Right renal pelvis (tissue), 4 donors: Measurements from ENCODE around the gene TMEM238L. TPM values are rescaled to one million over a fixed set of nuclear protein-coding genes. Genes with fewer than 3 reads are reported as not detected.
"Not testable (repeated sequence)": the region's sequence is repeated elsewhere in the genome, so short reads cannot be mapped to it uniquely, and the experiment has no call there.

ENCODE experiments used
- DNase-seq, 4 donors: peaks; one replicate each; pipeline ENCODE4 v3.0.0-alpha.2; 2013; ENCODE audit warnings: low read depth in 4 of 4, low spot score in 3 of 4, missing footprints in 1 of 4
- polyA plus RNA-seq, 4 donors: library from polyadenylated mRNA; unstranded; fragments of 120-200 nt; gene quantifications; one replicate each; pipeline ENCODE4 v1.2.1, GENCODE V29; 2013; ENCODE audit not compliant: insufficient read length in 4 of 4

TMEM238L gene, protein sequence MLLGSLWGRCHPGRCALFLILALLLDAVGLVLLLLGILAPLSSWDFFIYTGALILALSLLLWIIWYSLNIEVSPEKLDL
- 1 to 10 TPM; 1.4 to 7.8 (median 3.8) TPM for polyA plus RNA-seq

DNA sequence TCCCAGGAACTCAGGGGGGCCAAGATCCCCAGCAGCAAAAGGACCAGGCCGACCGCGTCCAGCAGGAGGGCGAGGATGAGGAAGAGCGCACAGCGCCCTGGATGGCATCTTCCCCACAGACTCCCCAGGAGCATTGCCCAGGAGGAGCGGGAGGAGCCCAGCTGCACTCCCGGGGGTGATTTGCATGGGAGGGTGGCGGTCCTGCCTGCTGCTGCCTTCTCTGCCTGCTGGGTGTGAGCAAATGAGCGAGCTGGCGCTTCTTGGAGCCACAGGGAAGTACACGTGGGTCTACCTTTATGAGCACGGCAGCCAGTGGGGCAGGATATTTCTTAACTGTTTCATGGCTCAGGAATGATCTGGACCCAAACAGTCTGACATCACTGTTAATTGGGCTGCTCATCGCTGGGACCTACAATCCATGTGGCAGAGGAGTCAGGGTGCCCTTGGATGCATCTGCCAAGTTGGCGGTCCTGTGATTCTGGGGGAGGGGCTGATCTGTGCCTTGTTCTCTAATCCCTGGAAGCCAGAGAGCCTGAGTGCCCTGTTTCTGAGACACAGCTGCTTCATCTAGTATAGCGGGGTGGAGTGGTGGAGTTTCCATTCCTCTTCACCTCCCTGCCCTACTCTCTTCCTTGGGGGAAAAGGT lies at the start of gene TMEM238L:
Gene TMEM238L (minus strand): TSS at position 270 of the 646 bp plus-strand sequence. CDS start 136 bp downstream, at position 134.
- DNase-seq = no peak

DNA sequence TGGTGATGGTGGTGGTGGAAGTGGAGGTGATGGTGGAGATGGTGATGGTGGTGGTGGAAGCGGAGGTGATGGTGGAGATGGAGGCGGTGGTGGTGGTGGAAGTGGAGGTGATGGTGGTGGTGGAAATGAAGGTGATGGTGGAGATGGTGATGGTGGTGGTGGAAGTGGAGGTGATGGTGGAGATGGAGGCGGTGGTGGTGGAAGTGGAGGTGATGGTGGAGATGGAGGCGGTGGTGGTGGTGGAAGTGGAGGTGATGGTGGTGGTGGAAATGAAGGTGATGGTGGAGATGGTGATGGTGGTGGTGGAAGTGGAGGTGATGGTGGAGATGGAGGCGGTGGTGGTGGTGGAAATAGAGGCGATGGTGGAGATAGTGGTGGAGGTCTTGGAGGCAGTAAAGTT lies 42.7 kb upstream of the TMEM238L start:
- DNase-seq = not testable (repeated sequence)

DNA sequence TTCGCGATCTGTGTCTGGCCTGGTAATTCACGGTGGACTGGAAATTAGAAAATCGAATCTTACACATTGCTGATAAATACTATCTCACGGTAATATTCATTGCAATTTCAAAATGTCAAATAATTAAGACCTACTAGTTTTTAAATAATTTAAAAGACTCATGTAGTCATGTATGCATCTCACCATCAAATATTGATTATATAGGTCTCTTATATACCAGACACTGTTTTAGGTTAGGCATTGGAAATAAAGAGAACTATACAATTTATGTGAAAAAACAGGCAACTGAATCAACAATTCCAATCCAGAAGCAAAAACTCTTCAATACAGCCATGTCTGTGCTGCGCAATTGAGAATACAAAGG lies 41.5 kb upstream of the TMEM238L start:
- DNase-seq = no peak

DNA sequence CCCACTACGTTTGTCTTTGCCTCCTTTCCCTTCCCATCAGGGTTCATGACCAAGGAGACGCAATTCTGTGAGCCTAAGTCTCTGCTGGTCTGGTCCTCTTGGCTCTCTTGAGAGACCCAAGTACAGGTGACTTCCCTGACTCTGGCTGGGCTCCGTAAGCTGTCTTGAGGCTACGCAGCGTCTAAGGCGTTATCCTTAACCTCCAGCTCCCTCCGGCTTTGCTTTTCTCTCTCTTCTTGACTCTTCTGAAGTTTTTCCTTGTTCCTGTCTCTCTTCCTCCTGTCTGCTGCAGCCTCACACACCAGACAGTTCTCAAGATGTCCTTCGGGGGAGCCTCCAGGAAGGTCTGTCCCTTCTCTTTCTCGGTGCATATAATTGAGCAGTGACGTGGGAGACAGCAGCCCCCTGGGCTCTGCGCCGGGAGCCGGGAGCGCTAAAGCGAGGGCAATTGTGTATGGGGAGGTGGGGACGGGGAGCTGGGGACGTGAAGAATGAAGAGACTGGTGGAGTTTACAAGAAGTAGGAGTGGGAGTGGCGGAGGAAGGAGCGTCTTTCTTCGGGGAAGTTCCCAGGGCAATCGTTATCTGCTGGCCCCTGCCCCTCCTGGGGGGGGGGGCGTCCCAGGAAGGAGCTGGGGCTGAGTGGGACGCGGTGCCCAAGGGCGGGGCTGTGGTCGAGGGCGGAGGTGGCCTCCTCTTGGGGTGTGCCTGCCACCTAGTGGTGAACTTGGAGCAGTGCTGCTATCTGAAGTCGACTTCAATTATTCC lies 40.9 kb upstream of the TMEM238L start:
- peak; percentile 43 to 69 (median 46) for DNase-seq

DNA sequence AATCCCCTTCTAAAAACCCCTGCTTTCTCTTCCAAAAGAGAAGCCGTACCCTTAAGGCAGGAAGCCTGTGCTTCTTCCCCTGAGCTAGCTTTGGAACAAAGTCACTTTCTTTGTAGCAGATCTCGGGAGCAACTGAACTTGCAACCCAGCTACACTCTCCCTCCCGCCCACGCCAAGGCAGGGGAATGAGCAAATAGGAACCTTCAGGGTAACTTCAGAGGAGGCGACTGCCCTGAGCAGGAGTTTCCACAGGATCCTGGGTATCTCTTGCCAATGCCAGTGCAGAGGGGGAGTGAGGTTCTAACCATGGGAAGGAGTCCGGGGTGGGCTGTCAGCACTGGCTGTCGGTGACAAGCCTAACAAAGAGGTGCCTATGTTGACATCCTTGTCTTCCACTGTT lies 39.9 kb upstream of the TMEM238L start:
- DNase-seq = no peak

DNA sequence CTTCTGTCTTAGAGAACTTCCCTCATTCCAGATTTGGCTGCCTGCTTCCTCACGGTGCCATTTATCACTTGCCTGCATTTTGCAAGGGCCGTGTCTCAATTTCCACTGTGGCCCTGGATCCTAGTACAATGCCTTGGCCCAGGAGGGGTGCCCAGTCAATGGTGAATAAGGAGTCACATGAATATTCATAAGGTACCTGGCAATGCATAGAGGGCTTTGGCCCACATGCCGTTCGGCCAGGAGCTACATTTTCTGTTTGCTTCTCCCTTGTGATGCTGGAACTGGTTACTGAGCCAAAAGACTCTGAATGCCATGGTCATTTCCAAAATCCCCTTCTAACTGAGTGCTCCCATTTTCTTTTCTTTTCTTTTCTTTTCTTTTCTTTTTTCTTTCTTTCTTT lies 38.8 kb upstream of the TMEM238L start:
- no peak for DNase-seq

DNA sequence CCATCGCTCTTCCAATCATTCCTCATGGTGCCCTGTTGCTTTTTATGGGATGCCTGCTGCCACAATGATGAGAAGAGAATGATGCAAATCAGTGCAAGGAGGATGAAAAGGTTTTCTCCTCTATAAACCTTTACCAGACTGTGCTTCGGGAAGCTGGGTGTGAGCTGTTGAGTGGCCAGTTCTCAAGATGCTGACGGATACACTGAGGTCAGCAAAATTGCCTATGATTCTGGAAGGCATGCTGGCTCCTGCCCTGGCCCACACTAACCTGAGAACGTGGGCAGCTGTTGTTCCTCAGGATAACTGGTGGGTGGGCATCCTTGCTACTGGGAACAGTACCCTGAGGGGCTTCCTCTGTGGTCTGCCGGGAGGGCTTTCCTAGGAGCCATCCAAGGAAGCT lies 34.8 kb upstream of the TMEM238L start:
- no peak for DNase-seq

DNA sequence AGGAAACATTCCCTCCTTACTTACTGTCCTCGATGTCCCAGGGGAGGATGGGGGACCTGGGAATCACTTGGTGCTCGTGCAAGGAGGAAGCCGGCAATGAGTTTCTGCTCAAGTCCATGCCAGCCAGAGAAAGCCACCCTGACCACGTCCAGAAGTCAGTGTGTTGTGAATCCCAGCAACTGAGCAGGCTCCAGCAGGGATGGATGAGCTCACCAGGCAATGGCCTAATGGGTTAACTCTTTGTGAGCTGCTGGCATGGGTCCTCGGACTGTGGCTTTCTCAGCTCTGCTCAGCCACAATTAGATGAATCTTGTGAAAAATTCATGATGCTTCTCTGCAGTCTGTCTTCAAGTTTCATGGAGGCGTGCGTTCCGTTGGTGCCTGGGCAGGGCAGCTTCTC lies 34.0 kb upstream of the TMEM238L start, which contains the start of gene PIRT:
Gene PIRT (minus strand): TSS at position 167 of the 400 bp plus-strand sequence. CDS start 12,442 bp downstream, outside the sequence.
- no peak for DNase-seq

DNA sequence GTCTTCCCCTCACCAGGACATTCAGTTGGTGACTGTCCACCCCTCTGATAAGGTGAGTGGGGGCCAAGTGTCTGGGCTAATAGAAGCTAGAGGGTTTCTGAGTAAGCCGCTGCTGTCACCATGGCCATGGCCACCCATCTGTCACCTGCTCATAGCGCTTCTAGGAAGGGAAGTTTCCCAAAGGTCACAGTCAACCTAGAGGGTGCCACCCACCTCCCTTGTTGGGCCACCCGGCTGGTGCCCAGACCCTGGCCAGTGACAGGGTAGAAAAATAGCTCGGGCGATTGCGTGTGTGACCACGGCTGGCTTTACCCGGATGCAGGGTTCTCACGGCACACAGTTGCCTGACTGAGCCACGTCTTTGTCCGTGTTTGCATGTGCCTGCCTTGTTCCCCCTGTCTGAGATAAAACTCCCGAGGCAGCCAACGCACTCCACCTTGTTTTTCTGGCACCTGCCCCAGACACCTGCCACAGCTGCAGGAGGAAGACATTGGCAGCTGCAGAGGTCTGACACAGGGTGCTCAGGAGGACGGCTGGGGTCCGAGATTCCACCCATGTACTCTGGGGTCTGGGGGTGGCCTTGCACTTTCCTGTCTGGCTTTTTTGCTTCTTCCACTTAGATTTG lies 33.2 kb upstream of the TMEM238L start:
- DNase-seq = no peak

DNA sequence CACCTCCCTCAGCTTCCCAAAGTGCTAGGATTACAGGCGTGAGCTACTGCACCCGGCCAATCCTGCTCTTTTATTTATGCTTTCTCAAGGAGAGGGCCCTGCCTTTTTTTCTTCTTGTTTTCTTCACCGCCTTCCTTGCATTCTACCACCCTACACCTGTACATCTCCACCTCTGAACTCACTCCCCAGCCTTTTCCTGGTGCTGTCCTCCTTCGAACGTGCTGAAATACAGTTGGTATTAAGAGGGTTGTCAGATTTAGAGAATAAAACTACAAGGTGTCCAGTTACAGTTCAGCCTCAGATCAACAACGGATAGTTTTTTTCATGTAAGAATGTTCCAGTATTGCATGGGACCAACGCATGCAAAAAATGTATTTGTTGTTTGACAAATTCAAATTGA lies 32.2 kb upstream of the TMEM238L start:
- DNase-seq = no peak

DNA sequence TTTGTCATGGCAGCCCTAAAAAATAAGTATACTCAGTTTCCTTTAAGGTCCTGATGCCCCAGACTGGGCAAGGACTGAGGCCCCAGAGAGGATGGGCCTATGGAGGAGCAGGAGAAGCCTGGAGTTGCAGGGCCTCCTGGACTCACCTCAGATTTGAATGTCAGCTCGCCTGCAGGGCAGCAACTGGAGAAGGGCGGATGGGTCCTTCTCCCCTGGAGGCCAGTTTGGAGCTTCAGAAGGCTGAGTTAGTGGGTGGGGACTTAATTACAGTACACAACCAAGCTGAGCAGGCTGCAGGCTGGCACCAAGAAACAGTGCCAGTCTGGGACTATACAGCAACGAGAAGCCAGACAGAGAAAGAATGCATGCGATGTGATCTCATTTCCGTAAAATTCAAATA lies 27.8 kb upstream of the TMEM238L start:
- no peak for DNase-seq

DNA sequence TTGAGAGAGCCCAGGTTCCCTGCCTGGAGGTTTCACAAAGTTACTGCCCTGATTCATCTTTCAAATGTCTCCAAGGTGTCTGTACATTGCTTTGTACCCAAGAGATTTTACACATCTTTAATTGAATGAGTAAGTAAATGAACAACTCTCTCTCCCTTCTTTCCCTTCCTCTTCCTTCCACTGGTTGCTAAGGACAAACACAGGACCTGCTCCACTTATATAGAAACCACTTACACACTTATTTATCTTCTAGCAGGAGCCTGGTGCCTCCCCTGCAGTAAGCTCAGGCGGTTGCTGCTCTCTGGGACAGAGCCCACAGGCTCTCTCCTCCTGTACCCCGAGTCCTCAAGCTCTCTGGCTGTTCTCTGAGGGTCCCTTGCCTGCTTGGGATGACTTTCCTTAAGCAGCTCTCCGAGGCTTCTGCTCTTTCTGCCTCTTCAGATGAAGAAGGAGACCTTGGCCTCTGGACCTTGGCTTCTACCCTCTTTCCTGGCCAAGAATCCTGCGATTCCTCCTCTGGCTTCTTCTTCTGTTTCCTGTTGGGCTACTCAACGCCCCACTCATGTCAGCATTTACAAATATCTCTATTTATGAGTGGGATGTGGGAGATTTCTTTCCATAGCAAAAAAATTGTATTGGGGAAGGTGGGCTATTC lies 24.1 kb upstream of the TMEM238L start:
- no peak for DNase-seq

DNA sequence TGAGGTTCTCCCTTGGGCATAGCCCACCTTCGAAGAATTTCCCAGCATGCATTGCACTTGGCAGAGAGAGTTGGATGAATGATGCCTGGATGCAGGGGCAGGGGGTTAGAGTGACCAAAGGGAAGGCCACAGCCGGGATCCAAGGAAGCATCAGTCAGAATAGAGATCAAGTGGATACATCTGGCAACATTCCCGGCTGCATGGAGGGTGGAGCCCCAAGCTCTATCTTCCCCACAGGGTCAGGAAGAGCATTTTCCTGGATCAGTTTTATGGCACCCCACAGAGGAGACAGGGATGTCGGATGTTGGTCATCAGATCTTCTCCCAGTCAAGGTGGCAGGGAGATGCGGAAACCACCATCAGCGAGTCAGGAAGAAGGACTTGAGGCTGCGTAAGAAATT lies 21.0 kb upstream of the TMEM238L start:
- no peak for DNase-seq

DNA sequence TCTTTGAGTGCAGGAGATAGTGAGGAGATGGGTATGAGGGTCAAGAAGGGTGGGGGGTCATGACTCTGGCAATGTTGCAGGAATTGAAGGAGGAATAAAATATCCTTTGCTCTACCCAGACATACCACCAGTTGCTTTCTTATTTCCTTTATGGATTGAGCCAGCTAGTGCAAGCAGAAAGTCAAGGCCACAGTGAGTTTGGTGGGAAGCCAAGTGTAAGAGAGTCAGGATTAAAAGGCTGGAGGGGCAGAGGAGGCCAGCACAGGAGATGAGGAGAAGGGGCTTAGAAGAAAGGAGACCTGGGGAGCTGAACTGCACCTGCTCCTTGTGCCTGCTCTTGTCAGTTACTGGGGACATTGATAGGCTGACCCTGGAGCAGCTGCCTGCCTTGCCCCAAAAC lies 17.9 kb upstream of the TMEM238L start:
- no peak for DNase-seq

DNA sequence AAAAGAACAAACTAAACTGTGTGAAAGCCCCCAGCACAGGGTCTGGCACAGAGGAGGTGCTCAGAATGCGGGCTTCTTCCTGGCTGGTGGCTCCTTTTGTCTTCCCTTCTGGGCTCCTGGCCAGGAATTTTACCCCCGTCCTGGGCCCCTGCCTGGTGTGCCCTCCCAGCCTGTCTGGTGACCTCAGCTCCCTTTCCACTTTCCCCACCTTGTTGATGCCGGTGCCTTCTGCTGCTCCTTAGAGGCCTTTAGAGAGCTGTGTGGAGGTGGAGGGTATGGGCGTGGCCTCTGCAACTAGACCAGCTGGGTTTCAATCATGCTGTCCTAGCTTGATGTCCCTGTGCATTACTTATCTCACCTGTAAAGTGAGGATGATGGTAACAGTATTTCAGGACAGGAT lies 17.2 kb upstream of the TMEM238L start:
- DNase-seq = no peak

DNA sequence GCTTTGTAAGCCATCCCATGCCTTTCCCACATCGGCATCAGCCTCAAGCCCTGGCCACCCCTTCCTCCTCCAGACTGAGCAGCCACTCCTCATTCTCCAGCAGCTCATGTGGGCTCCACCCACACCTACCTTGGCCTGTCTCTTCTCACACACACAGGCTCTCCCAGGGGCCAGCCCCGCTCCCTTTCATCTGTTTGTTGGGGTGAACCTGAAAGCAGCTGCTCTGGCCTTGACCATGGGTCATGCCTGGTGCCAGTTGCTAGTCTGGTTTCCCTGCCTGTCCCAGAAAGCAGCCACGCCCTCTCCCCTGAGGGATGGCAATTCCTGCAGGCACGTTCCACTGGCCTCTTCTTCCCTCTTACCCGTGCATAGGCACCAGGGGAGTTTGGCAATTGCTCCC lies 11.4 kb upstream of the TMEM238L start:
- DNase-seq = no peak

DNA sequence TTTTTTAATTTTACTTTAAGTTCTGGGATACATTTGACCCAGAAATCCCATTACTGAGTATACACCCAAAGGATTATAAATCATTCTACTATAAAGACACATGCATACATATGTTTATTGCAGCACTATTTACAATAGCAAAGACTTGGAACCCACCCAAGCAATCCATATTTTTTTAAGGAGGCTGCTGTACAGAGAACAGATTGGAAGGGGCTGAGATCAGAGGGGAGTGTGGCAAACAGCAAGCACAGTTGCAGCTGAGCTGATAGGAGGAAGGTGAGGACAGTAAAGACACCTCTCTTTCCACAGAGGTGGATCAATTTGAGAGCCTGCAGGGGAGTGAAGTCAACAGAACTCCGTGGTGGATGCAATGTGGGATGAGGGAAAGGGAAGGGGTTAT lies 10.2 kb upstream of the TMEM238L start:
- DNase-seq = no peak

DNA sequence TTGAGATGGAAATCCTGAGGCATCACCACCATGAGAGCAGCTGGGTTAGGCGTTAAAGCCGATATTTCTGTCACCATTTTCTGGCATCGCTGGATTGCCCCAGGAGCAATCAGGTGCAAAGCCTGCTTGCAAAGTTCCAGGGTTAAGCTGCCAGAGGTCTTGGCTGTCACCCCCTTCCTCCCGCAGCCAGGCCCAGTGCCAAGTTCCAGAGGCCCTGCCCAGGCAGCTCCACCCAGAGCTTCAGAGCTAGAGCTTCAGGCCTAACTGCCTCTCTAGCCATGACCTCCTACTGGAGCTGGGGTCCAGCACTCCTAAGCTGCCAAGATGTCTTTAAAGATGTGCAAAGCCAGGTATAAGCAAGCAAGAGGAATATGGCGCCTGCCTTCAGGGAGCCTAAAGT lies 8.8 kb upstream of the TMEM238L start:
- no peak for DNase-seq

DNA sequence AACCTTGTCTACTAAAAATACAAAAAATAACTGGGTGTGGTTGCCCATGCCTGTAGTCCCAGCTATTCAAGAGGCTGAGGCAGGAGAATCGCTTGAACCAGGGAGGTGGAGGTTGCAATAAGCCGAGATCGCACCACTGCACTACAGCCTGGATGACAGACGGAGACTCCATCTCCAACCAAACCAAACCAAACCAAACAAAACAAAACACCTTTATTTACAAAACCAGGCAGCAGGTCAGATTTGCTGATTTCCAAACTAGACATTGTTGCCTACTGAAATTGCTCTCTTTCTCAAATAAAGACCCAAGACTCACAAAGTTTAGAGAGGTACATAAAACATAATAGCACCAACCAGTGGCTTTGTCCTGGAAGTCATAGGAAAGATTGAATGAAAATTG lies 5.7 kb upstream of the TMEM238L start:
- DNase-seq = no peak

DNA sequence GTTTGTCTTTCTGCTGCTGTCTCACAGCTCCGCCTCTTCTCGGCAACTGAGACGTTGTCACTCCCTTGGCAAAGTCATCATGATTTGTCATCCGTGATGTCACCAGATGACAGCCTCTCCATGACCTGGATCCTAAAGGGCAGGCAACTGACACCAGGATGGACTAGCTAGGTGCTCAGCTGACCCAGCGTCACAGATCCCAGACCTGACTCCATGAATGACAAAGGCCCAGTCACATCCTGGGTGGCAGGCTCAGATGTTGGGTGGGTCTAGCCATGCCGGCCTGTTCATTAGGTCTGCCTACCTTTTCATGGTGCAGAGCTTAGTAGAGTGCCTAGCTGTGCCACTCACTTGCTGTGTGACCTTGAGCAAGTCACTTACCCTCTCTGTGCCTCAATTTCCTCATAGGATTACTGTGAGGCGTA lies 3.8 kb upstream of the TMEM238L start:
- no peak for DNase-seq
